Neural crest cell (in vitro differentiated cells): ENCODE measurements around the gene MRPL53. TPM values are rescaled to one million over a fixed set of nuclear protein-coding genes. Genes with fewer than 3 reads are reported as not detected.
A peak's percentile ranks its signal among the peaks of the same experiment; 100 is the strongest.
"Not testable (repeated sequence)": the region's sequence is repeated elsewhere in the genome, so short reads cannot be mapped to it uniquely, and the experiment has no call there.

Experiments used
- DNase-seq: peaks from one replicate; pipeline ENCODE4 v3.0.0; 2021; ENCODE audit warnings: low read depth, mixed read lengths, low spot score
- H3K27ac Mint-ChIP-seq: one replicate; pipeline ENCODE4 v1.8.0; 2021; ENCODE audit warnings: mild to moderate bottlenecking, mixed read lengths; ENCODE audit not compliant: unreplicated experiment
- H3K27me3 Mint-ChIP-seq: 2 replicates; pipeline ENCODE4 v1.8.0; 2021; ENCODE audit warnings: low read depth, mild to moderate bottlenecking, mixed read lengths
- H3K36me3 Mint-ChIP-seq: 2 replicates; pipeline ENCODE4 v1.8.0; 2021; ENCODE audit warnings: low read depth, mild to moderate bottlenecking, mixed read lengths
- H3K4me1 Mint-ChIP-seq: 2 replicates; pipeline ENCODE4 v1.8.0; 2021; ENCODE audit warnings: mixed read lengths
- H3K4me3 Mint-ChIP-seq: one replicate; pipeline ENCODE4 v1.8.0; 2021; ENCODE audit warnings: mild to moderate bottlenecking, mixed read lengths
- H3K9me3 Mint-ChIP-seq: 2 replicates; pipeline ENCODE4 v1.8.0; 2021; ENCODE audit warnings: mixed read lengths
- total RNA-seq: library from RNA; stranded (reverse); gene quantifications from 2 replicates; pipeline ENCODE4 v1.2.1, GENCODE V29; 2021
- TF ChIP-seq, protein P1 (sequence below): fragments of 200-600 bp; sonication (generic); conservative IDR thresholded peaks from 2 replicates; pipeline ENCODE4 v1.5.0; 2021; ENCODE audit warnings: antibody characterized with exemption, mild to moderate bottlenecking

MRPL53 gene
- total RNA-seq, 1 donor from 2014 or later, result 72.4 TPM

DNA sequence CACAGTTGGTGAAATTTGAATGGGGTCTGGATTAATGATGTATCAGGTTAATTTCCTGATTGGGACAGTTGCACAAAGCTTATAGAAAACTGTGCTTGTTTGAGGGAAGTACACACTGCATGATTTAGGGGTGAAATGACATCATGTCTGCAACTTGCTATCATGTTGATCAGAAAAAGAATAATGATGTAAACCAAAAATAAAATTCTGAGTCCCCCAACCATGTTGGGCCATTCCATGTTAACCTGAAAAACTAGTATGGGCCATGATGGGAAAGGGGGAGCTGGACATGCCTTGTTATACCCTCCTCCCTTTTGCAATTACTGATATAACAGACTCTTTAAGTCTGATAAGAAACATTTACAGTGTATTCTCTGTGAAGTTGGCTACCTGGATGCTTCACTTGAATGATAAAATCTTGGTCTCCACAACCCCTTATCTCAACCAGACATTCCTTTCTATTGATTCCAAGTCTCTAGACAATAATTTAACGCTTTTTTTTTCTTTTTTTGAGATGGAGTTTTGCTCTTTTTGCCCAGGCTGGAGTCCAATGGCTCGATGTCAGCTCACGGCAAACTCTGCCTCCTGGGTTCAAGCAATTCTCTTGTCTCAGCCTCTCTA, 21.8 kb downstream of the MRPL53 start:
- no peak for DNase-seq
- Mint-ChIP-seq H3K4me3 (peak overlapping the region; percentile 24), H3K27ac (no peak overlapping the region), H3K27me3 (peaks cover 12% of the 10 kb centered on the region), H3K9me3 (no peaks in the 10 kb centered on the region), H3K36me3 (no peaks in the 10 kb centered on the region), H3K4me1 (peaks cover 15% of the 10 kb centered on the region)
- TF ChIP-seq, protein P1, sequence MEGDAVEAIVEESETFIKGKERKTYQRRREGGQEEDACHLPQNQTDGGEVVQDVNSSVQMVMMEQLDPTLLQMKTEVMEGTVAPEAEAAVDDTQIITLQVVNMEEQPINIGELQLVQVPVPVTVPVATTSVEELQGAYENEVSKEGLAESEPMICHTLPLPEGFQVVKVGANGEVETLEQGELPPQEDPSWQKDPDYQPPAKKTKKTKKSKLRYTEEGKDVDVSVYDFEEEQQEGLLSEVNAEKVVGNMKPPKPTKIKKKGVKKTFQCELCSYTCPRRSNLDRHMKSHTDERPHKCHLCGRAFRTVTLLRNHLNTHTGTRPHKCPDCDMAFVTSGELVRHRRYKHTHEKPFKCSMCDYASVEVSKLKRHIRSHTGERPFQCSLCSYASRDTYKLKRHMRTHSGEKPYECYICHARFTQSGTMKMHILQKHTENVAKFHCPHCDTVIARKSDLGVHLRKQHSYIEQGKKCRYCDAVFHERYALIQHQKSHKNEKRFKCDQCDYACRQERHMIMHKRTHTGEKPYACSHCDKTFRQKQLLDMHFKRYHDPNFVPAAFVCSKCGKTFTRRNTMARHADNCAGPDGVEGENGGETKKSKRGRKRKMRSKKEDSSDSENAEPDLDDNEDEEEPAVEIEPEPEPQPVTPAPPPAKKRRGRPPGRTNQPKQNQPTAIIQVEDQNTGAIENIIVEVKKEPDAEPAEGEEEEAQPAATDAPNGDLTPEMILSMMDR, result no peak

GRCh38 chr2:74448771-74449170, 23.7 kb downstream of the MRPL53 start:
- H3K4me3 Mint-ChIP-seq, result no peak overlapping the region

GRCh38 chr2:74447230-74447999, 25.1 kb downstream of the MRPL53 start:
- DNase-seq, result no peak
- Mint-ChIP-seq H3K27me3 (peaks cover 35% of the 10 kb centered on the region), H3K36me3 (no peaks in the 10 kb centered on the region), H3K4me3 (no peak overlapping the region), H3K27ac (no peak overlapping the region), H3K4me1 (peaks cover under 1% of the 10 kb centered on the region), H3K9me3 (no peaks in the 10 kb centered on the region)
- TF ChIP-seq, protein P1, result no peak

More at GRCh38 chr2:74448771-74449170, 23.7 kb downstream of the MRPL53 start:
- Mint-ChIP-seq H3K36me3 (no peaks in the 10 kb centered on the region), H3K9me3 (no peaks in the 10 kb centered on the region), H3K27me3 (peaks cover 26% of the 10 kb centered on the region), H3K27ac (no peak overlapping the region), H3K4me1 (no peaks in the 10 kb centered on the region)
- no peak for DNase-seq
- TF ChIP-seq, protein P1, result no peak

DNA sequence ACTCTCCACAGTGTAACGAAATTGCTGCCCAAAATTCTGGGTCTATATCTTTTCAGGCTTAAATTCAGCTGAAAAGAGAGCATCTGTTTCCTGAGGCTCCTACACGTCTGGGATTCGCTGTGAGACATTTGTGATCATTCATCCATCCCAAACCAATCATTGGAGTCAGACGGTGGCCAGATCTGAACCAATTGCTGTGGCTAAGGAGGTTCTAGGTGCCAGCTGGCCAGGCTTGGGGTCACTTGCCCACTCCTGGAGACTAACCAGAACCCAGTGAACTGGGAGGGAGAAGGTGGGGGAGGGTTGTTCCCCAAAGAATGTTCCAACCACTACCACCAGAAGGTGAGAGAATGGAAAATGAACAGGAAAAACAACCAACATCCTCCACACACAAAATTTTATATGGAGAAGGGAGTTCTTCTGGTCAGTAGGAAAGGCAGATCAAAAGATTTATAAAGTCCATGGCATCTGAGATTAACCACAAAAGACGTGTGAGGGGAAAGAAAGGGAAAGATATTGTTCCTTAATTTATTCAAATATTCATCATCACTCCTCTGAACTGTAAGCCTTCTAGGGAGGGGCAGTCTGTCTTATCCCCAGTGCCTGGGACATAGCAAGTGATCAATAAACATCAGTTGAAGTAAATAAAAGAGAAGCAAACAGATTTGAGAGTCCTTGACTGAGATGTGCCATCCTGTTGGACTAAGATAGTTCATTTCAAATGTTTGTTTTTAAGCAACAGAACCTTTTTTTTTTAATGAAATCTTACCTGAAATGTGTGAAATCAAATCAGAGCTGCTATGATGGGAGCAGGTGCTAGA, 27.8 kb downstream of the MRPL53 start:
- H3K9me3 Mint-ChIP-seq, result no peaks in the 10 kb centered on the region
- TF ChIP-seq, protein P1, result no peak
- H3K27me3 Mint-ChIP-seq, result peaks cover 48% of the 10 kb centered on the region
- H3K36me3 Mint-ChIP-seq, result no peaks in the 10 kb centered on the region
- H3K4me1 Mint-ChIP-seq, result peaks cover 14% of the 10 kb centered on the region
- no peak overlapping the region for H3K27ac Mint-ChIP-seq
- H3K4me3 Mint-ChIP-seq, result no peak overlapping the region
- no peak for DNase-seq

DNA sequence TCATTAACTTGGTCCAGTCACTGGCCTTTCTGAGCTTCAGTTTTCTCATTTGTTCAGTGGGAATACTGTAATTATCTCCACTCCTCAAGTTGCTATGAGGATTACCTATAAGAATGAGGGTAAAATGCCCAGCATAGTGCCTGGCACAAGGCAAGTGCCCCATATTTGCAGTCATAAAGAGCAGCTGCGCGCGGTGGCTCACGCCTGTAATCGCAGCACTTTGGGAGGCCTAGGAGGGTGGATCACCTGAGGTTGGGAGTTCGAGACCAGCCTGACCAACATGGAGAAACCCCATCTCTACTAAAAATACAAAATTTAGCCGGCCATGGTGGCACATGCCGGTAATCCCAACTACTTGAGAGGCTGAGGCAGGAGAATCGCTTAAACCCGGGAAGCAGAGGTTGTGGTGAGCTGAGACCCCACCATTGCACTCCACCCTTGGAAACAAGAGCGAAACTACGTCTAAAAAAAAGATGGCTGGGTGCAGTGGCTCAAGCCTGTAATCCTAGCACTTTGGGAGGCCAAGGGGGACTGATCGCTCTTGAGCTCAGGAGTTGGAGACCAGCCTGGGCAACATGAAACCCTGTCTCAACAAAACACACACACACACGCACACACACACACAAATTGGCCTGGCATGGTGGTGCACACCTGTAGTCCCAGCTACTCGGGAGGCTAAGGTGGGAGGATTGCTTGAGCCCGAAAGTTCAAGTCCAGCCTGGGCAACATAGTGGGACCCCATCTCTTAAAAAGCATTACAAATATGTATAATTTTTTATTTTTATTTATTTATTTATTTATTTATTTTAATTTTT, 29.8 kb downstream of the MRPL53 start:
- Mint-ChIP-seq H3K27me3 (peaks cover 48% of the 10 kb centered on the region), H3K4me3 (peak overlapping the region; percentile 89), H3K4me1 (peaks cover 35% of the 10 kb centered on the region), H3K27ac (peak overlapping the region; percentile 37)
- DNase-seq, H3K9me3 Mint-ChIP-seq, H3K36me3 Mint-ChIP-seq: not testable (repeated sequence)
